Smooth muscle cell (in vitro differentiated cells): ENCODE results near the gene SARS2. TPM values are rescaled to one million over a fixed set of nuclear protein-coding genes. Genes with fewer than 3 reads are reported as not detected.
"Not testable (repeated sequence)": the region's sequence is repeated elsewhere in the genome, so short reads cannot be mapped to it uniquely, and the experiment has no call there.

Experiments
- DNase-seq: peaks from one replicate; lab custom pipeline; 2025; ENCODE audit not compliant: unreplicated experiment; lab: John Stamatoyannopoulos, UW
- H2AFZ ChIP-seq: fragments of 200-600 bp; sonication (generic); 2 replicates; pipeline ENCODE4 v1.6.0; 2016; ENCODE audit warnings: antibody characterized with exemption, low read depth, mild to moderate bottlenecking
- H3F3A ChIP-seq: fragments of 200-600 bp; sonication (generic); 2 replicates; pipeline ENCODE4 v1.6.0; 2017; ENCODE audit warnings: antibody characterized with exemption, low read depth
- H3K27ac ChIP-seq: fragments of 200-600 bp; sonication (generic); 2 replicates; pipeline ENCODE4 v1.5.1; 2016; ENCODE audit warnings: low read depth, mild to moderate bottlenecking
- H3K27me3 ChIP-seq: fragments of 200-600 bp; sonication (generic); 2 replicates; pipeline ENCODE4 v1.6.1; 2016; ENCODE audit warnings: low read depth, mild to moderate bottlenecking
- H3K36me3 ChIP-seq: fragments of 200-600 bp; sonication (generic); 2 replicates; pipeline ENCODE4 v1.5.1; 2016; ENCODE audit warnings: low read depth
- H3K4me1 ChIP-seq: fragments of 200-600 bp; sonication (generic); 2 replicates; pipeline ENCODE4 v1.5.1; 2016; ENCODE audit warnings: low read depth
- H3K4me2 ChIP-seq: fragments of 200-600 bp; sonication (generic); 2 replicates; pipeline ENCODE4 v1.6.0; 2016; ENCODE audit warnings: mild to moderate bottlenecking
- H3K4me3 ChIP-seq: fragments of 200-600 bp; sonication (generic); 2 replicates; pipeline ENCODE4 v1.5.1; 2016; ENCODE audit warnings: mild to moderate bottlenecking
- H3K79me2 ChIP-seq: fragments of 200-600 bp; sonication (generic); 2 replicates; pipeline ENCODE4 v1.6.0; 2016; ENCODE audit warnings: low read depth, mild to moderate bottlenecking
- H3K9ac ChIP-seq: fragments of 200-600 bp; sonication (generic); 2 replicates; pipeline ENCODE4 v1.6.0; 2016; ENCODE audit warnings: low read depth
- H3K9me3 ChIP-seq: fragments of 200-600 bp; sonication (generic); replicated peaks from 2 replicates; pipeline ENCODE4 v1.5.1; 2016; ENCODE audit warnings: low read depth
- H4K20me1 ChIP-seq: fragments of 200-600 bp; sonication (generic); 2 replicates; pipeline ENCODE4 v1.6.0; 2016; ENCODE audit warnings: low read depth
- WGBS: methylation state at CpG from one replicate; pipeline ENCODE4 v1.1.7; 2016; ENCODE audit warnings: low lambda C conversion rate; 5-methylcytosine and 5-hydroxymethylcytosine counted together
- polyA plus RNA-seq: library from polyadenylated mRNA; unstranded; fragments of >200 nt; fragmentation: Nextera tagmentation; extraction: Ambion mirVana; gene quantifications from 2 replicates; pipeline ENCODE4 v1.2.1, GENCODE V29; 2016
- total RNA-seq: library from RNA; depleted of rRNA; stranded (reverse); fragments of >200 nt; gene quantifications from 2 replicates; pipeline ENCODE4 v1.2.3, GENCODE V29; 2014
- TF ChIP-seq, protein P1 (sequence below): fragments of 200-600 bp; sonication (generic); IDR thresholded peaks from 2 replicates; pipeline ENCODE4 v1.5.1; 2017; ENCODE audit warnings: borderline replicate concordance, mild to moderate bottlenecking, antibody characterized with exemption; ENCODE audit not compliant: insufficient read depth, poor library complexity, severe bottlenecking

Gene SARS2
- total and polyA plus RNA-seq, 2 experiments from 2014 or later = 12.3 to 33.1 TPM

DNA sequence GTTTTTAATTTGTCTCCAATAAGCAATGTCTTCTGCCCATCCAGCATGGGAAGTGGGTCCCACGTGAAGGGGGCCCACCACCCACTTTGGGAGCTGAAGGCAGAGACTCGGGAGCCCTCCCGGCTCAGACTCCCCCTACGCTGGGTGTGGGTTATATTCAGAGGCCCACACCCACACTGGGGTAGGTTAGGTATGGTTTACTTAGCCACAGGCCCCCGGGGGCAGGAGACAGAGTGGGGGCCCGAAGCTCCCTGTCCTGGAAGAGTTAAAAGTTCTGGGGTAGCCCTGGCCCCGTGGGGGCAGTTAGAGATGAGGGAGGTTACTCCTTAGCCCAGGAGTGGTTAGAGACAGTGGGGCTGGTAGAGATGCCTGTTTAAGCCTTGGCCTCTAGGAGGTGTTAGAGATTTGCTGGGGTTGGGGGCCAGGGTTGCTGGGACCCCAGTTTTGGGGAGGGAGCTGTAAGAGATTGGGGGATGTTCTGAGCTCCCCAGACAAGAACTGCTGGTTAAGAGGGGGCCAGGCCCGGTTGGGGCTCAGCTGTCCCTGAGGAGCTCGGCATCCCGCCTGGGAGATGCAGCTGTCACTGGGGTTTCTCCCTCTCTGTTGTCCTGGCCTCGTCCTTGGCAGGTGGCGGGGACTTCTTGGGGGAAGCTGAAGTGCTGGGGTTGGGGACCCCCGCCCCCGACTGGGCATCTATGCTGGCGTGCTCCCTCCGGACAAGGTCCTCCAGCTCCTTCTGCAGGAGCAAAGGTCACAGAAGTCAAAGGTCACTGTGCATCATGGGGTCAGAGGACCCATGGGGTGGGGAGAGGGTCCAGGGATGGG is 51.8 kb downstream of the SARS2 start:
- TF ChIP-seq, protein P1, sequence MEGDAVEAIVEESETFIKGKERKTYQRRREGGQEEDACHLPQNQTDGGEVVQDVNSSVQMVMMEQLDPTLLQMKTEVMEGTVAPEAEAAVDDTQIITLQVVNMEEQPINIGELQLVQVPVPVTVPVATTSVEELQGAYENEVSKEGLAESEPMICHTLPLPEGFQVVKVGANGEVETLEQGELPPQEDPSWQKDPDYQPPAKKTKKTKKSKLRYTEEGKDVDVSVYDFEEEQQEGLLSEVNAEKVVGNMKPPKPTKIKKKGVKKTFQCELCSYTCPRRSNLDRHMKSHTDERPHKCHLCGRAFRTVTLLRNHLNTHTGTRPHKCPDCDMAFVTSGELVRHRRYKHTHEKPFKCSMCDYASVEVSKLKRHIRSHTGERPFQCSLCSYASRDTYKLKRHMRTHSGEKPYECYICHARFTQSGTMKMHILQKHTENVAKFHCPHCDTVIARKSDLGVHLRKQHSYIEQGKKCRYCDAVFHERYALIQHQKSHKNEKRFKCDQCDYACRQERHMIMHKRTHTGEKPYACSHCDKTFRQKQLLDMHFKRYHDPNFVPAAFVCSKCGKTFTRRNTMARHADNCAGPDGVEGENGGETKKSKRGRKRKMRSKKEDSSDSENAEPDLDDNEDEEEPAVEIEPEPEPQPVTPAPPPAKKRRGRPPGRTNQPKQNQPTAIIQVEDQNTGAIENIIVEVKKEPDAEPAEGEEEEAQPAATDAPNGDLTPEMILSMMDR = no peak
- Histone ChIP-seq H3K36me3 (no peaks in the 10 kb centered on the region), H3K4me3 (no peak overlapping the region), H3K27ac (no peak overlapping the region), H3K4me1 (no peaks in the 10 kb centered on the region), H3K9ac (no peak overlapping the region), H3K9me3 (no peaks in the 10 kb centered on the region), H3K4me2 (no peak overlapping the region), H3F3A (no peaks in the 10 kb centered on the region), H3K27me3 (no peaks in the 10 kb centered on the region), H3K79me2 (no peaks in the 10 kb centered on the region), H2AFZ (no peak overlapping the region), H4K20me1 (no peaks in the 10 kb centered on the region)
- WGBS = 90% methylated on average over 16 of the region's 16 CpGs
- DNase-seq = no peak

DNA sequence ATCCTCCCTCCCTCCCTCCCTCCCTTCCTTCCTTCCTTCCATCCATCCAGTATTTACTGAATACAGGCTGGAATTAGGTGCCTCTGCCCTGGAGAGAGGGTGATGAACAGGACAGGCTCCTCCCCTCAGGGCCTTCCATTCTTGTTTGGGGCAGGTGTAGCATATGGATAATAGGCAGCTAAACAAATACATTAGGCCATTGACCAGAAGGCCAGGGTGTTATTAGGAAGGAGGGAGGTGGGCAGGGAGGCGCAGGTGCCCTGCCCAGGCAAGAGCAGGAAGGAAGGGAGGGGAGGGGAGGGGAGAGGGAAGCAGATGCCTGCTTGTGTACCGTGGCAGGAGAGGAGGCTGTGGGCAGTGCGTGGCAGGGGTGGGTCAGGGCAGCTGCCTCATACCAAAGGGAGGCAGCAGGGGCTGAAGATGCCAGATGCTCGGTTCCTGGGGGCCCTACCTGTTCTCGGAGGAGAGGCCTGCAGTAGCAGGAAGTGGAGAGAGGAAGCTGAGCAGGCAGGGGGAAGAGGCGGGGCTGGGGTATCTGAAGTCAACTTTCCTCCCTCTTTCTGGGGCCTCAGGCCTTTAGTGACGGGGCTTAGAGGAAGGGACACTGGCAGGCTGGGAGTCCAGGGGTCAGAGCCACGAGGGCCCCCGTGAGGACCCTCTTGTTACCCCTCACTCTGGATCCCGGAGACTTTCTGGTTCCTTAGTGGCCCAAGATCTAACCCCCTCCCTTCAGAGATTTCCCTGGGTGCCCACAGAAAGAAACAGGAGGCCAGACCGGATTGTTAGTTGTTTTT is 52.6 kb downstream of the SARS2 start, which contains the start of gene RINL:
Gene RINL, minus strand, starts transcription at position 495 of the 794 bp plus-strand sequence. CDS start 1,533 bp downstream, outside the sequence.
- H3F3A ChIP-seq = no peaks in the 10 kb centered on the region
- TF ChIP-seq, protein P1 = no peak

DNA sequence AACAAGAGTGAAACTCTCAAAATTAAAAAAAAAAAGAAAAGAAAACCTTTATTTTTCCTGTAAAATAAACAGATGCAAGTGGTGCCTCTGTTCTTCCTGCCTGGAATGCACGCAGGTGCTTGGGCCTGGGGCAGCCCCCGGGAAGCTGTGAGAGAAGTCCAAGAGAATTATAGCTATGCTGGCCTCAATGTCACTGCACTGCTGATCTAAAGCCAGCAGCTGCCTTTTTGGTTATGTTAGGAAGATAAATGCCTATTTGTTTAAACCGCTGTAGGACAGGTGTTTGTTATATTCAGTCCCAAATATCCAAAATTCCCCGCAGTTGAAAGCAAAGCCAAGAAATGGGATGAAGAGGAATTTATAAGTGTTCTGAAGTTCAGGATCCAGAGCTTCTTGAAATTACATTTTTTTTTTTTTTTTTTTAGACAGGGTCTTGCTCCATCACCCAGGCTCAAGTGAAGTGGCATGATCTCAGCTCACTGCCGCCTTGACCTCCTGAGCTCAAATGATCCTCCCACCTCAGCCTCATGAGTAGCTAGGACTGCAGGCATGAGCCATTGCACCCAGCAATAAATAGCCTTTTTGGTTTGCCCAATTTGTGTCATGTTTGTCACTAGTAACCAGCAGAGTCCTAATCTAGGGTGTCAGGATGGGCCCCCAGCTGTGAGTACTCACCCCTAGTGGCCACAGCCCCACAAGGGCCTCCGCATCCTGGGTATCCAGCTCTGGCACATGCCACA is 54.7 kb downstream of the SARS2 start:
- Histone ChIP-seq H3K27ac (no peak overlapping the region), H3K9ac (no peak overlapping the region), H4K20me1 (no peaks in the 10 kb centered on the region), H3K27me3 (no peaks in the 10 kb centered on the region), H3K9me3 (no peaks in the 10 kb centered on the region), H3K4me2 (no peak overlapping the region), H2AFZ (no peak overlapping the region), H3K36me3 (no peaks in the 10 kb centered on the region), H3F3A (no peaks in the 10 kb centered on the region), H3K4me3 (no peak overlapping the region), H3K4me1 (no peaks in the 10 kb centered on the region), H3K79me2 (no peaks in the 10 kb centered on the region)
- no peak for DNase-seq
- 79% methylated on average over 6 of the region's 6 CpGs for WGBS
- TF ChIP-seq, protein P1 = no peak

More for the DNA sequence above, 52.6 kb downstream of the SARS2 start, which contains the start of gene RINL:
- Histone ChIP-seq H3K36me3 (no peaks in the 10 kb centered on the region), H3K4me1 (no peaks in the 10 kb centered on the region), H3K79me2 (no peaks in the 10 kb centered on the region), H3K9ac (no peak within 1 kb of the TSS), H3K9me3 (no peaks in the 10 kb centered on the region), H4K20me1 (no peaks in the 10 kb centered on the region), H3K27ac (no peak within 1 kb of the TSS), H3K27me3 (no peaks in the 10 kb centered on the region), H2AFZ (no peak within 1 kb of the TSS), H3K4me2 (no peak within 1 kb of the TSS), H3K4me3 (no peak within 1 kb of the TSS)
- 75% methylated on average over 10 of the region's 11 CpGs for WGBS
- DNase-seq = no peak

DNA sequence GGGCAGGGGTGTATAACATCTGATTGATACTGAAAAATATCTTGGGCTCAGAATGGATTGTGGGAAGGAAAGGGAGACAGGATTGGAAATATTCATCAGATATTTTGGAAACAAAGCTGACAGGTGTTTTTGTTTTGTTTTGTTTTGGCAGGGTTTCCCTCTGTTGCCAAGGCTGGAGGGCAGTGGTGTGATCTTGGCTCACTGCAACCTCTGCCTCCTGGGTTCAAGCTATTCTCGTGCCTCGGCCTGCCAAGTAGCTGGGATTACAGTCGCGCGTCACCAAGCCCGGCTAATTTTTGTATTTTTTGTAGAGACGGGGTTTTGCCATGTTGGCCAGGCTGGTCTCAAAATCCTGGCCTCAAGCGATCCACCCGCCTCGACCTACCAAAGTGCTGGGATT is 57.2 kb downstream of the SARS2 start:
- 97% methylated on average over 10 of the region's 10 CpGs for WGBS
- not testable (repeated sequence) for H3K9ac ChIP-seq, H4K20me1 ChIP-seq, H3K9me3 ChIP-seq, H3K4me1 ChIP-seq, H3K4me3 ChIP-seq, H3K27me3 ChIP-seq, H3K79me2 ChIP-seq, H3K27ac ChIP-seq, H3K36me3 ChIP-seq, H3K4me2 ChIP-seq, H3F3A ChIP-seq, H2AFZ ChIP-seq, DNase-seq
